Caco-2 (cell line): ENCODE data around the gene ADAMTS2. TPM values are rescaled to one million over a fixed set of nuclear protein-coding genes. Genes with fewer than 3 reads are reported as not detected.

Experiments used
- BruUV-seq: library from RNA; stranded (reverse); fragments of 400-500 nt; replicated peaks from 2 replicates; lab custom pipeline; 2021; lab: Mats Ljungman, UMichigan
- CTCF ChIA-PET: fragments of 300-600 bp; sonication (Branson Sonifier 250); formaldehyde crosslinking; loops from one replicate; lab custom pipeline; 2022; ENCODE audit warnings: antibody characterized with exemption; lab: Charles Lee
- POLR2A ChIA-PET: fragments of 300-600 bp; sonication (Branson Sonifier 250); formaldehyde crosslinking; loops from one replicate; lab custom pipeline; 2022; ENCODE audit warnings: antibody characterized with exemption; lab: Charles Lee
- DNase-seq, 2 experiments: peaks; one replicate each; pipeline versions ENCODE4 v3.0.0 to v3.0.0-alpha.2; 2020 to 2022
- H3K27me3 ChIP-seq: replicated peaks from 2 replicates; pipeline ENCODE4 v1.6.0; 2011; ENCODE audit warnings: low read length; ENCODE audit not compliant: control insufficient read depth, insufficient read depth
- H3K36me3 ChIP-seq: 2 replicates; pipeline ENCODE4 v1.5.1; 2011; ENCODE audit warnings: low read length; ENCODE audit not compliant: control insufficient read depth, insufficient read depth
- H3K4me1 ChIP-seq: fragments of 250-450 bp; sonication (Bioruptor Pico); 2 replicates; pipeline ENCODE4 v1.5.1; 2020; ENCODE audit warnings: mild to moderate bottlenecking
- H3K4me3 ChIP-seq: 2 replicates; pipeline ENCODE4 v1.5.1; 2011; ENCODE audit warnings: low read depth, mild to moderate bottlenecking, control low read depth, low read length
- H3K9me3 ChIP-seq: fragments of 250-450 bp; sonication (Bioruptor Pico); 2 replicates; pipeline ENCODE4 v1.5.1; 2020; ENCODE audit warnings: mild to moderate bottlenecking, moderate library complexity
- H3K27ac Mint-ChIP-seq: one replicate; pipeline ENCODE4 v1.8.0; 2022; ENCODE audit warnings: mixed read lengths; ENCODE audit not compliant: unreplicated experiment
- H3K27me3 Mint-ChIP-seq: one replicate; pipeline ENCODE4 v1.8.0; 2022; ENCODE audit warnings: mixed read lengths; ENCODE audit not compliant: insufficient read depth, unreplicated experiment
- H3K36me3 Mint-ChIP-seq: one replicate; pipeline ENCODE4 v1.8.0; 2022; ENCODE audit warnings: mild to moderate bottlenecking, mixed read lengths; ENCODE audit not compliant: insufficient read depth, unreplicated experiment
- H3K4me1 Mint-ChIP-seq: one replicate; pipeline ENCODE4 v1.8.0; 2022; ENCODE audit warnings: low read depth, mixed read lengths; ENCODE audit not compliant: unreplicated experiment
- H3K4me3 Mint-ChIP-seq: one replicate; pipeline ENCODE4 v1.8.0; 2022; ENCODE audit warnings: mild to moderate bottlenecking, moderate library complexity, mixed read lengths; ENCODE audit not compliant: unreplicated experiment
- H3K9me3 Mint-ChIP-seq: one replicate; pipeline ENCODE4 v1.8.0; 2022; ENCODE audit warnings: mixed read lengths; ENCODE audit not compliant: unreplicated experiment
- intact Hi-C: fragments of 100-400 bp; cut with micrococcal nuclease; formaldehyde crosslinking; loops from one replicate; pipeline ENCODE4 v1.10.0; 2022; ENCODE audit not compliant: unreplicated experiment
- total RNA-seq: library from RNA; stranded (reverse); gene quantifications from 2 replicates; pipeline ENCODE4 v1.2.3, GENCODE V29; 2022
- TF ChIP-seq, protein P1 (sequence below), 2 experiments: fragments of 200-600 bp in 1 of 2; IDR thresholded peaks; 1 replicate in 1 of 2; 2 replicates in 1 of 2; pipeline versions ENCODE4 v1.5.1 to v1.8.0; 2011 to 2022; ENCODE audit warnings: antibody characterized with exemption in 1 of 2, control low read depth in 1 of 2, inconsistent platforms in 1 of 2, low read depth in 1 of 2, low read length in 1 of 2, mild to moderate bottlenecking in 1 of 2, moderate library complexity in 1 of 2; ENCODE audit not compliant: insufficient read depth in 1 of 2, severe bottlenecking in 1 of 2, unreplicated experiment in 1 of 2

ADAMTS2 gene
- total RNA-seq, 1 experiment from 2014 or later: 0.05 TPM

- Histone ChIP-seq H3K36me3 (no peaks in the 10 kb centered on the region), H3K4me3 (no peak overlapping the region), H3K9me3 (peaks cover 8% of the 10 kb centered on the region; the same call in 1 of the 2 replicates), H3K27me3 (no peaks in the 10 kb centered on the region), H3K4me1 (no peaks in the 10 kb centered on the region)
- H3K27me3 Mint-ChIP-seq: no peaks in the 10 kb centered on the region
- intact Hi-C loops: no loop called here
- ChIA-PET POLR2A (no interaction called here), CTCF (interaction anchor here (0.6 kb wide), 1 partner anchor 47 kb away, joined by 4 read pairs; no protein-coding TSS in a partner anchor)
- no peak overlapping the region for H3K27ac Mint-ChIP-seq
- H3K4me1 Mint-ChIP-seq: no peaks in the 10 kb centered on the region
- H3K4me3 Mint-ChIP-seq: no peak overlapping the region
- no peak for DNase-seq
- H3K9me3 Mint-ChIP-seq: peaks cover 10% of the 10 kb centered on the region
- no TSS peak for BruUV-seq
- no peaks in the 10 kb centered on the region for H3K36me3 Mint-ChIP-seq
- TF ChIP-seq, protein P1, sequence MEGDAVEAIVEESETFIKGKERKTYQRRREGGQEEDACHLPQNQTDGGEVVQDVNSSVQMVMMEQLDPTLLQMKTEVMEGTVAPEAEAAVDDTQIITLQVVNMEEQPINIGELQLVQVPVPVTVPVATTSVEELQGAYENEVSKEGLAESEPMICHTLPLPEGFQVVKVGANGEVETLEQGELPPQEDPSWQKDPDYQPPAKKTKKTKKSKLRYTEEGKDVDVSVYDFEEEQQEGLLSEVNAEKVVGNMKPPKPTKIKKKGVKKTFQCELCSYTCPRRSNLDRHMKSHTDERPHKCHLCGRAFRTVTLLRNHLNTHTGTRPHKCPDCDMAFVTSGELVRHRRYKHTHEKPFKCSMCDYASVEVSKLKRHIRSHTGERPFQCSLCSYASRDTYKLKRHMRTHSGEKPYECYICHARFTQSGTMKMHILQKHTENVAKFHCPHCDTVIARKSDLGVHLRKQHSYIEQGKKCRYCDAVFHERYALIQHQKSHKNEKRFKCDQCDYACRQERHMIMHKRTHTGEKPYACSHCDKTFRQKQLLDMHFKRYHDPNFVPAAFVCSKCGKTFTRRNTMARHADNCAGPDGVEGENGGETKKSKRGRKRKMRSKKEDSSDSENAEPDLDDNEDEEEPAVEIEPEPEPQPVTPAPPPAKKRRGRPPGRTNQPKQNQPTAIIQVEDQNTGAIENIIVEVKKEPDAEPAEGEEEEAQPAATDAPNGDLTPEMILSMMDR (IDR thresholded peaks at IDR 0.05; ENCODE audit: insufficient read depth in 1 of 2, low read depth in 1 of 2, low read length in 1 of 2, severe bottlenecking in 1 of 2, unreplicated experiment in 1 of 2): no peak
Measured at GRCh38 chr5:179131886-179132585, 213.2 kb downstream of the ADAMTS2 start.

DNA sequence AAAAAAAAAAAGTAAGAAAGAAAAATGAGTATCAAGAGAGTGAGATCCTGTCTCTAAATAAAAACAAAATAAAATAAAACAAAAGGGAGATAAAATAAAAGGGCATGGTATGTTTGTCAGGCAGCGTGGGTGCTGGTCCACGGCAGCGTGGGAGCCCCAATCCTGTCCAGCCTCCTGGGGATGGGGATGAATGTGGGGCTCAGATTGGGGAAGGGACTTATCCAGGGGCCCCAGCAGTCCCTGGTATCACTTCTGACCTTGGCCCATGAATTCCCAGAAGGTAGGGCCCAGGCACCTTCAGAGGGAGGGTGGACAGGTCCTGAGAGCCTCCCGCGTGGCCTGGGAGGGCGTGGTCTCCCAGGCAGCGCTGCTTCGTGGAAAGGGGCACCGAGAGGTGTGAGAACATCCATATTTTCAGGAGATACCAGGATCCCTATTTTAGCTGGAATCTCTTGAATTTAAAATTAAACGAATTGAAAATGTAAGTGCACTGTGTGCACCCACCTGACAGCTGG is 213.9 kb downstream of the ADAMTS2 start:
- Mint-ChIP-seq H3K27ac (no peak overlapping the region), H3K36me3 (no peaks in the 10 kb centered on the region), H3K4me3 (no peak overlapping the region), H3K4me1 (no peaks in the 10 kb centered on the region), H3K27me3 (no peaks in the 10 kb centered on the region), H3K9me3 (peaks cover 10% of the 10 kb centered on the region)
- no peak for DNase-seq
- H3K36me3 ChIP-seq: no peaks in the 10 kb centered on the region
- intact Hi-C loops: no loop called here
- no TSS peak for BruUV-seq
- CTCF ChIA-PET: no interaction called here
- no peaks in the 10 kb centered on the region for H3K27me3 ChIP-seq
- TF ChIP-seq, protein P1 (IDR thresholded peaks at IDR 0.05; ENCODE audit: insufficient read depth in 1 of 2, low read depth in 1 of 2, low read length in 1 of 2, severe bottlenecking in 1 of 2, unreplicated experiment in 1 of 2): no peak
- no peaks in the 10 kb centered on the region for H3K4me1 ChIP-seq
- POLR2A ChIA-PET: no interaction called here
- no peak overlapping the region for H3K4me3 ChIP-seq
- peaks cover 8% of the 10 kb centered on the region; the same call in 1 of the 2 replicates for H3K9me3 ChIP-seq

DNA sequence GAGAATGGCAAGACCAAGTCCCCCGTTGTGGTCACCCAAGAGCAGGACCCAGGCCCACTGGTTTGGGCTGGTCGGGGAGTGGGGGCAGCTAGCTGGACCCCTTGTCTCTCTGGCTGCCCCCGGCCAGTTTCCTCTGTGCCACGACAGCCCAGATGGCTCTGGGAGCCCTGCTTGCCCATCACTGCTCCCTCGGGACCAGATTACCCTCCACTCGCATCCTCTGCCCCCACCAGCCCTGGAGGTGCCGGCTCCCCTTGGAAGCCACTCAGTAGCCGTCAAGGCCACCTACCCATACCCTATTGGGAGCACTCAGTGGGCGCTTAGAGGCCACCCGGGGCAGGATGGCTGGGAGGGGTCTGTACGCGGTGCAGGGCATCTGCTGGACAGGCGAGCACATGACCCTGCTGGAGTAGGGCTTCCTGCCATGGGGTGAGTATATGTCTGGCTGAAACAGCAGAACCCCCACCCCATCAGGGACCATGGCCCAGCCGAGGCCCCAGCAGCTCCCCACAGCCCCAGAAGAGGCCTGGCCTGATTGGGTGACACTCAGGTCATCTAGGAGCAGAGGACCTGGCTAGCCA is 215.1 kb downstream of the ADAMTS2 start:
- Mint-ChIP-seq H3K4me3 (no peak overlapping the region), H3K4me1 (no peaks in the 10 kb centered on the region), H3K36me3 (no peaks in the 10 kb centered on the region), H3K9me3 (peaks cover 10% of the 10 kb centered on the region), H3K27me3 (no peaks in the 10 kb centered on the region), H3K27ac (no peak overlapping the region)
- POLR2A ChIA-PET: no interaction called here
- H3K4me3 ChIP-seq: no peak overlapping the region
- no peaks in the 10 kb centered on the region for H3K27me3 ChIP-seq
- CTCF ChIA-PET: no interaction called here
- H3K36me3 ChIP-seq: no peaks in the 10 kb centered on the region
- H3K4me1 ChIP-seq: no peaks in the 10 kb centered on the region
- peaks cover 12% of the 10 kb centered on the region for H3K9me3 ChIP-seq
- no TSS peak for BruUV-seq
- TF ChIP-seq, protein P1 (IDR thresholded peaks at IDR 0.05; ENCODE audit: insufficient read depth in 1 of 2, low read depth in 1 of 2, low read length in 1 of 2, severe bottlenecking in 1 of 2, unreplicated experiment in 1 of 2): no peak
- intact Hi-C loops: no loop called here
- peak in 1 of 2 experiments; percentile 22 for DNase-seq
